ENCODE results near the gene FRMD3. TPM values are rescaled to one million over a fixed set of nuclear protein-coding genes. Genes with fewer than 3 reads are reported as not detected.

Gene FRMD3
- total and polyA plus RNA-seq, 2 donors (not counting 3 experiments of a cell fraction or from before 2014, with no cell fraction given), result 3.0 to 6.1 TPM

- intact Hi-C loops (cut with micrococcal nuclease) (loop anchor here (1.0 kb wide), 4 partner anchors 134 to 397 kb away; partner anchors contain the start of gene FRMD3), dilution Hi-C loops (cut with MboI; ENCODE audit: extremely low pct_ligation_motif_present, low sequenced_read_pairs) (no loop called here)
- ChIA-PET POLR2A (no interaction called here), CTCF (interaction anchor here (0.6 to 5.2 kb wide), 12 partner anchors 9 to 713 kb away, joined by 3 to 85 read pairs (median 4); partner anchors contain the start of gene FRMD3)
- FAIRE-seq (no peak), DNase-seq (ENCODE audit: low read depth, low spot score) (no peak)
- Histone ChIP-seq H3K9ac (replicated peaks; ENCODE audit: extremely low read depth, insufficient read depth, low read length) (no peak overlapping the region), H3K27me3 (ENCODE audit: control insufficient read depth in 2 of 2, insufficient read depth in 2 of 2, low read length in 2 of 2) (peaks cover 11 to 17% of the 10 kb centered on the region in 2 experiments), H4K20me1 (replicated peaks; ENCODE audit: control insufficient read depth, extremely low read depth, insufficient read depth, low read length) (no peaks in the 10 kb centered on the region), H3K27ac (ENCODE audit: insufficient read depth, low read depth, low read length) (no peak overlapping the region), H3K4me3 (replicated peaks in 1 of 3; ENCODE audit: insufficient read depth in 1 of 3, low read depth in 1 of 3, low read length in 3 of 3) (no peak overlapping the region), H3K36me3 (ENCODE audit: control insufficient read depth in 2 of 2, extremely low read depth in 1 of 2, insufficient read depth in 2 of 2, low read length in 2 of 2) (no peaks in the 10 kb centered on the region), H2AFZ (ENCODE audit: low read depth, low read length) (no peak overlapping the region), H3K9me1 (replicated peaks; ENCODE audit: control insufficient read depth, extremely low read depth, insufficient read depth, low read length) (no peaks in the 10 kb centered on the region), H3K79me2 (ENCODE audit: control insufficient read depth, insufficient read depth, low read length) (no peaks in the 10 kb centered on the region), H3K9me3 (replicated peaks; ENCODE audit: control insufficient read depth, insufficient read depth, low read length) (no peaks in the 10 kb centered on the region), H3K4me1 (ENCODE audit: control insufficient read depth, extremely low read depth, insufficient read depth, low read length) (no peaks in the 10 kb centered on the region), H3K4me2 (ENCODE audit: insufficient read depth, low read length) (no peak overlapping the region)
- TF ChIP-seq MAX (IDR thresholded peaks at IDR 0.05; ENCODE audit: insufficient read depth, insufficient read length) (no peak), GATA2 (IDR thresholded peaks at IDR 0.05; ENCODE audit: insufficient read depth, insufficient read length, low read depth, low read length) (no peak), EZH2 (IDR thresholded peaks at IDR 0.05; ENCODE audit: borderline replicate concordance, low read depth, low read length, severe bottlenecking) (no peak), CTCF (IDR thresholded peaks at IDR 0.05; ENCODE audit: extremely low read depth in 1 of 2, insufficient read depth in 1 of 2, low read depth in 1 of 2, low read length in 2 of 2) (no peak), MYC (IDR thresholded peaks at IDR 0.05; ENCODE audit: low read depth, low read length) (no peak), POLR2AphosphoS5 (IDR thresholded peaks at IDR 0.05; ENCODE audit: insufficient read depth, low read depth, low read length) (no peak), FOS (IDR thresholded peaks at IDR 0.05; ENCODE audit: borderline replicate concordance, insufficient read depth, low read length) (no peak), POLR2A (IDR thresholded peaks at IDR 0.05; ENCODE audit: low read depth, low read length) (no peak), JUN (IDR thresholded peaks at IDR 0.05; ENCODE audit: borderline replicate concordance, insufficient read depth, insufficient read length, low read depth) (no peak)
- no TSS peak for BruUV-seq (replicated peaks)
These were observed 338.4 kb downstream of the FRMD3 start for GRCh38 chr9:83199832-83200231.

Measured in endothelial cell of umbilical vein (primary cell).